Left lung (tissue), 10 donors: ENCODE measurements around the gene ERBB4. TPM values are rescaled to one million over a fixed set of nuclear protein-coding genes. Genes with fewer than 3 reads are reported as not detected.

ENCODE experiments used
- ATAC-seq: fragments of 200-7000 bp; cut with Tn5 transposase; one replicate; pipeline ENCODE4 v1.9.1; 2020; ENCODE audit warnings: moderate library complexity
- DNase-seq, 4 donors: peaks; one replicate each; pipeline ENCODE4 v3.0.0-alpha.2; 2013 to 2020
- H3K27ac ChIP-seq, 2 donors: fragments of 200-600 bp; sonication (generic) in 1 of 2; one replicate each; pipeline versions ENCODE4 v1.5.0 to v1.8.0; 2020 to 2021
- H3K27me3 ChIP-seq, 2 donors: fragments of 200-600 bp; sonication (generic) in 1 of 2; one replicate each; pipeline versions ENCODE4 v1.5.0 to v1.8.0; 2020 to 2021
- H3K36me3 ChIP-seq, 2 donors: fragments of 200-600 bp; sonication (generic) in 1 of 2; one replicate each; pipeline versions ENCODE4 v1.5.0 to v1.8.0; 2020 to 2021
- H3K4me1 ChIP-seq, 2 donors: fragments of 200-600 bp; one replicate each; pipeline ENCODE4 v1.8.0; 2021
- H3K4me3 ChIP-seq, 2 donors: fragments of 200-600 bp; sonication (generic) in 1 of 2; one replicate each; pipeline versions ENCODE4 v1.5.0 to v1.8.0; 2020 to 2021; ENCODE audit warnings: mild to moderate bottlenecking in 1 of 2
- H3K9me3 ChIP-seq, 2 donors: fragments of 200-600 bp; sonication (generic) in 1 of 2; one replicate each; pipeline versions ENCODE4 v1.5.0 to v1.8.0; 2020 to 2021
- CTCF ChIP-seq, 2 donors: fragments of 200-600 bp; sonication (generic) in 1 of 2; IDR thresholded peaks; one replicate each; pipeline versions ENCODE4 v1.5.0 to v1.8.0; 2021; ENCODE audit warnings: antibody characterized with exemption in 2 of 2
- intact Hi-C, 2 donors: fragments of 100-400 bp; cut with DNase I; formaldehyde crosslinking; loops; one replicate each; pipeline versions ENCODE4 v1.11.2 to v1.14.2; 2022
- polyA plus RNA-seq, 6 donors: library from polyadenylated mRNA; unstranded; fragments of 120-200 nt; gene quantifications; one replicate each; pipeline ENCODE4 v1.2.1, GENCODE V29; 2013; ENCODE audit not compliant: insufficient read length in 6 of 6
- total RNA-seq, 2 donors: library from RNA; stranded (reverse); fragmentation: NEBNext Ultra II Directional; extraction: Animal tissue kit (Norgen Biotek cat#: 25700); gene quantifications; one replicate each; pipeline ENCODE4 v1.2.1, GENCODE V29; 2021
- donor health status: DM: no; HTN: yes; CAD: no.
- donor health status: DM: no; HTN: no; CAD: no.

ERBB4 gene
- total and polyA plus RNA-seq, 8 donors, result 0.89 to 16.0 (median 1.4) TPM

- H3K4me1 ChIP-seq, result no peaks in the 10 kb centered on the region
- no peaks in the 10 kb centered on the region for H3K36me3 ChIP-seq
- intact Hi-C loops, result no loop called here
- TF ChIP-seq CTCF (IDR thresholded peaks at IDR 0.05), result no peak
- H3K27ac ChIP-seq, result no peak overlapping the region
- H3K4me3 ChIP-seq, result no peak overlapping the region
- H3K9me3 ChIP-seq, result no peaks in the 10 kb centered on the region
- H3K27me3 ChIP-seq, result no peaks in the 10 kb centered on the region
- no peak for DNase-seq
- no peak for ATAC-seq
Observed at GRCh38 chr2:211477537-211478275, 1060.9 kb downstream of the ERBB4 start.

GRCh38 chr2:211473116-211473515 lies 1065.5 kb downstream of the ERBB4 start:
- DNase-seq (no peak), ATAC-seq (no peak)
- H3K27me3 ChIP-seq, result no peaks in the 10 kb centered on the region
- no peak overlapping the region for H3K27ac ChIP-seq
- TF ChIP-seq CTCF (IDR thresholded peaks at IDR 0.05), result no peak
- H3K36me3 ChIP-seq, result no peaks in the 10 kb centered on the region
- no peaks in the 10 kb centered on the region for H3K4me1 ChIP-seq
- H3K4me3 ChIP-seq, result no peak overlapping the region
- H3K9me3 ChIP-seq, result no peaks in the 10 kb centered on the region
- intact Hi-C loops, result no loop called here

GRCh38 chr2:211469664-211470059 lies 1068.9 kb downstream of the ERBB4 start:
- H3K27ac ChIP-seq, result no peak overlapping the region
- H3K4me1 ChIP-seq, result no peaks in the 10 kb centered on the region
- H3K36me3 ChIP-seq, result no peaks in the 10 kb centered on the region
- no peaks in the 10 kb centered on the region for H3K9me3 ChIP-seq
- H3K4me3 ChIP-seq, result no peak overlapping the region
- intact Hi-C loops, result no loop called here
- DNase-seq (no peak), ATAC-seq (no peak)
- no peak for TF ChIP-seq CTCF (IDR thresholded peaks at IDR 0.05)
- H3K27me3 ChIP-seq, result no peaks in the 10 kb centered on the region

GRCh38 chr2:211468877-211469663 lies 1069.5 kb downstream of the ERBB4 start:
- intact Hi-C loops, result no loop called here
- no peak for DNase-seq
- ATAC-seq, result no peak
- Histone ChIP-seq H3K27ac (no peak overlapping the region), H3K4me3 (no peak overlapping the region), H3K4me1 (no peaks in the 10 kb centered on the region), H3K9me3 (no peaks in the 10 kb centered on the region), H3K36me3 (no peaks in the 10 kb centered on the region), H3K27me3 (no peaks in the 10 kb centered on the region)
- TF ChIP-seq CTCF (IDR thresholded peaks at IDR 0.05), result no peak

GRCh38 chr2:211468217-211468616 lies 1070.4 kb downstream of the ERBB4 start:
- no peak for DNase-seq
- Histone ChIP-seq H3K4me3 (no peak overlapping the region), H3K36me3 (no peaks in the 10 kb centered on the region), H3K9me3 (no peaks in the 10 kb centered on the region), H3K27ac (no peak overlapping the region), H3K4me1 (no peaks in the 10 kb centered on the region), H3K27me3 (no peaks in the 10 kb centered on the region)
- intact Hi-C loops, result no loop called here
- ATAC-seq, result no peak
- no peak for TF ChIP-seq CTCF (IDR thresholded peaks at IDR 0.05)
